K562 (cell line): Measurements from ENCODE around the gene IQCE. TPM values are rescaled to one million over a fixed set of nuclear protein-coding genes. Genes with fewer than 3 reads are reported as not detected.
A peak's percentile ranks its signal among the peaks of the same experiment; 100 is the strongest.

ENCODE experiments used
- ATAC-seq: fragments of 200-7000 bp; cut with Tn5 transposase; 3 replicates; pipeline ENCODE4 v1.9.1; 2020; ENCODE audit warnings: moderate library complexity
- BruUV-seq: library from RNA; stranded (reverse); fragments of 400-500 nt; replicated peaks from 2 replicates; lab custom pipeline; 2021; lab: Mats Ljungman, UMichigan
- CTCF ChIA-PET: fragments of 300-600 bp; formaldehyde crosslinking; extraction: SDS; loops from one replicate; lab custom pipeline; 2021; ENCODE audit warnings: low intra/inter-chr PET ratio; lab: Yijun Ruan, JAX
- POLR2A ChIA-PET: fragments of 300-600, 350-650 bp; sonication (Branson Sonifier 250); formaldehyde crosslinking; extraction: SDS; loops from one replicate; lab custom pipeline; 2021; ENCODE audit warnings: antibody characterized with exemption, inconsistent platforms; lab: Yijun Ruan, JAX
- DNase-seq, 4 experiments: peaks; one replicate each; pipeline versions ENCODE4 v3.0.0 to v3.0.0-alpha.2; 2011 to 2018; ENCODE audit warnings: low spot score in 3 of 4, mixed read lengths in 3 of 4; ENCODE audit errors: extremely low read depth in 1 of 4
- FAIRE-seq: peaks from 2 replicates; lab custom pipeline; 2011; peaks lifted over from hg19 to GRCh38; lab: Jason Lieb, UNC
- H2AFZ ChIP-seq: 2 replicates; pipeline ENCODE4 v1.6.0; 2011; ENCODE audit warnings: low read depth, low read length, control low read depth, inconsistent platforms
- H3K27ac ChIP-seq: fragments of 200-600 bp; 3 replicates; pipeline ENCODE4 v1.8.0; 2011; ENCODE audit warnings: low read depth, mild to moderate bottlenecking, control low read depth, inconsistent platforms, low read length, moderate library complexity, mixed read lengths; ENCODE audit errors: extremely low read depth
- H3K27me3 ChIP-seq, 2 experiments: fragments of 300-600 bp in 1 of 2; 2 replicates in 1 of 2; 3 replicates in 1 of 2; pipeline versions ENCODE4 v1.6.0 to v1.8.0; 2011; ENCODE audit warnings: inconsistent platforms in 2 of 2, low read length in 2 of 2, mild to moderate bottlenecking in 1 of 2, mixed read lengths in 1 of 2, moderate library complexity in 1 of 2; ENCODE audit not compliant: control insufficient read depth in 2 of 2, insufficient read depth in 2 of 2
- H3K36me3 ChIP-seq: fragments of 300-600 bp; 3 replicates; pipeline ENCODE4 v1.8.0; 2011; ENCODE audit warnings: mild to moderate bottlenecking, low read length, inconsistent platforms; ENCODE audit not compliant: control insufficient read depth, insufficient read depth
- H3K4me1 ChIP-seq, 2 experiments: fragments of 200-600 bp in 1 of 2; replicated peaks in 1 of 2; 2 replicates in 1 of 2; 3 replicates in 1 of 2; pipeline versions ENCODE4 v1.5.1 to v1.8.0; 2011; ENCODE audit warnings: inconsistent platforms in 2 of 2, low read length in 2 of 2, mild to moderate bottlenecking in 1 of 2, mixed read lengths in 1 of 2, moderate library complexity in 1 of 2; ENCODE audit not compliant: control insufficient read depth in 2 of 2, insufficient read depth in 2 of 2
- H3K4me2 ChIP-seq: 2 replicates; pipeline ENCODE4 v1.6.1; 2011; ENCODE audit warnings: low read length, control low read depth, inconsistent platforms, mixed read lengths; ENCODE audit not compliant: insufficient read depth
- H3K4me3 ChIP-seq: fragments of 200-600 bp; sonication (generic), shearing (Covaris generic); 2 replicates; pipeline ENCODE4 v1.5.1; 2016; ENCODE audit warnings: control low read depth, inconsistent platforms
- H3K79me2 ChIP-seq: fragments of 200-600 bp; 3 replicates; pipeline ENCODE4 v1.8.0; 2011; ENCODE audit warnings: low read length, inconsistent platforms; ENCODE audit not compliant: control insufficient read depth, insufficient read depth
- H3K9ac ChIP-seq, 2 experiments: 2 replicates each; pipeline versions ENCODE4 v1.6.0 to v1.6.1; 2011; ENCODE audit warnings: low read depth in 2 of 2, low read length in 2 of 2, control low read depth in 1 of 2, inconsistent platforms in 1 of 2, mild to moderate bottlenecking in 1 of 2, mixed read lengths in 1 of 2; ENCODE audit not compliant: insufficient read depth in 1 of 2
- H3K9me1 ChIP-seq: one replicate; pipeline ENCODE4 v1.6.0; 2011; ENCODE audit warnings: inconsistent platforms, mild to moderate bottlenecking, low read length, moderate library complexity; ENCODE audit not compliant: control insufficient read depth, insufficient read depth
- H3K9me3 ChIP-seq: replicated peaks from 2 replicates; pipeline ENCODE4 v1.5.1; 2011; ENCODE audit warnings: low read depth, low read length, inconsistent platforms; ENCODE audit not compliant: control insufficient read depth, insufficient read depth
- H4K20me1 ChIP-seq: replicated peaks from 2 replicates; pipeline ENCODE4 v1.6.1; 2011; ENCODE audit warnings: low read length, inconsistent platforms, mixed read lengths; ENCODE audit not compliant: control insufficient read depth, insufficient read depth
- CBX1 ChIP-seq: sonication (generic); IDR thresholded peaks from 2 replicates; pipeline ENCODE4 v1.6.1; 2016; ENCODE audit warnings: antibody characterized with exemption, low read depth, mild to moderate bottlenecking
- HNRNPL ChIP-seq: fragments of 200-400 bp; formaldehyde crosslinking; IDR thresholded peaks from 2 replicates; pipeline ENCODE4 v1.6.1; 2017; ENCODE audit warnings: low read depth, mild to moderate bottlenecking, low read length
- NFYB ChIP-seq: IDR thresholded peaks from 2 replicates; pipeline ENCODE4 v1.6.1; 2011; ENCODE audit warnings: mild to moderate bottlenecking, moderate library complexity; ENCODE audit not compliant: insufficient read length; ENCODE audit errors: extremely low read depth
- ZC3H4 ChIP-seq: sonication (generic); formaldehyde crosslinking; IDR thresholded peaks from 2 replicates; pipeline ENCODE4 v1.9.0; 2021; ENCODE audit warnings: missing genetic modification reagents, borderline replicate concordance
- WGBS: fragments of 100-300 bp; shearing (Covaris generic); methylation state at CpG from one replicate; pipeline ENCODE4 v1.1.6; 2016; ENCODE audit warnings: low coverage, mixed read lengths; ENCODE audit not compliant: insufficient coverage; ENCODE audit errors: missing lambda C conversion rate; 5-methylcytosine and 5-hydroxymethylcytosine counted together
- in situ Hi-C: fragments of 300-500 bp; cut with MboI; formaldehyde crosslinking; loops from 4 replicates; pipeline ENCODE4 v1.15.0; 2018; ENCODE audit warnings: inconsistent platforms, mixed read lengths
- intact Hi-C: fragments of 100-400 bp; cut with micrococcal nuclease; formaldehyde crosslinking; loops from 2 replicates; pipeline ENCODE4 v1.14.2; 2022
- polyA plus RNA-seq, 8 experiments: library from polyadenylated mRNA; depleted of rRNA in 4 of 8; stranded (reverse) in 5 of 8; unstranded in 3 of 8; fragments of >200 nt; fragmentation: Nextera tagmentation in 2 of 8; fragmentation: Illumina TruSeq in 1 of 8; extraction: Ambion mirVana in 2 of 8; extraction: Trizol in 1 of 8; gene quantifications; 2 replicates each; pipeline versions ENCODE4 v1.2.1 to v1.2.3, GENCODE V29; 2011 to 2014; ENCODE audit warnings: inconsistent platforms in 1 of 8, missing spikeins in 1 of 8
- total RNA-seq, 7 experiments: library from RNA; depleted of rRNA in 6 of 7; stranded (reverse); fragments of >200 nt in 6 of 7; fragmentation: Illumina TruSeq in 2 of 7; extraction: Trizol in 2 of 7; gene quantifications; 2 replicates each; pipeline versions ENCODE4 v1.2.1 to v1.2.3, GENCODE V29; 2011 to 2021; ENCODE audit warnings: low replicate concordance in 1 of 7
- TF ChIP-seq, protein P1 (sequence below): sonication (generic); formaldehyde crosslinking; IDR thresholded peaks from 2 replicates; pipeline ENCODE4 v1.8.1; 2023; ENCODE audit warnings: missing genetic modification reagents, mild to moderate bottlenecking, borderline replicate concordance
- TF ChIP-seq, protein P2 (sequence below): sonication (generic); formaldehyde crosslinking; IDR thresholded peaks from 2 replicates; pipeline ENCODE4 v1.8.1; 2023; ENCODE audit warnings: mild to moderate bottlenecking, missing genetic modification reagents

Gene IQCE
- total and polyA plus RNA-seq, 9 of the 15 experiments (the other 6 are each of a cell fraction or from before 2014, with no cell fraction given) = 0.18 to 8.5 (median 4.2) TPM

DNA sequence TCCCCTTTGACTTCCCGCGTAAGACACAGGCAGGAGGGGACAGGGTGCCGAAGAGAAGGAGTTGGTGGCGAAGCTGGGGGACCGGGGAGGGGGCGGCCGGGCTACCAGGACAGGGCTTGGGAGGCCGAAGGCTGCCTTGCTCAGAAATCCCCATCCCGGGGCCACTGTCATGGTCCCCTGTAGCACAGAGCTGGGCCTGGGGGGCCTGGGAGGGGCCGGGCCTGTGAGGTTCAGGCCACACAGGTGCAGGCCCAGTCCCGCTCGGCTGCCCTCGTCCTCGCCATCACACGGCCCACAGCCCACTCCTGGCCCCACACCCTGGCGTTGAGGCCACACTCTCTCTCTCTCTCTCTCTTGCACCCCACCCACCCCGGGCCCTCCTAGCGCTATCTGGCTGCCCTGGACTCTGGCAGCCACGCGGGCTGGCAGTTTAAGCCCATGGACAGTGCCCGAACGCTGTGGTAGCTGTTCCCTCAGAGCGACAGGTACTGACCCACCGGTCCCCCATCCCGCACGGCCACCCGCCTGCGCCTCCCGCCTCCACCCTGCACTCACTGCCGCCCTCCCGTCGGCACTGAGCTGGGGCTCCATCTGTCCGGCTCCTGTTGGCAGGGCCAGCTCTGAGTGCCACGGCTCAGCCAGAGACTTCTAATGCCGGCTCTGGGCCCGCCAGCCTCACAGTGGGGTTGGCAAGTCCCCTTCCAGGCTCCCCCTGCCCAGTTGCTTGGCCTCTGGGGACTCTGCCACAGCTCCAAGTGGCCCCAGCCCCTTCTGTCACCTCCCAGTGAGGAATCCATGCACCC lies 101.0 kb downstream of the IQCE start:
- H2AFZ ChIP-seq = no peak overlapping the region
- 65% methylated on average over 23 of the region's 36 CpGs for WGBS
- ATAC-seq (no peak), DNase-seq (no peak), FAIRE-seq (no peak)
- H3K79me2 ChIP-seq = no peaks in the 10 kb centered on the region
- H3K4me3 ChIP-seq = no peak overlapping the region
- H4K20me1 ChIP-seq = peaks cover 5% of the 10 kb centered on the region; the same call in 1 of the 2 replicates
- peaks cover 4 to 71% of the 10 kb centered on the region in 2 experiments for H3K4me1 ChIP-seq
- intact Hi-C loops = loop anchor here (10.0 kb wide), 2 partner anchors 95 to 185 kb away; partner anchors contain the start of gene GRIFIN
- H3K36me3 ChIP-seq = no peaks in the 10 kb centered on the region
- H3K27ac ChIP-seq = no peak overlapping the region
- ChIA-PET POLR2A (interaction anchor here (0.6 kb wide), 1 partner anchor 340 kb away, joined by 3 read pairs; no protein-coding TSS in a partner anchor), CTCF (no interaction called here)
- H3K9me3 ChIP-seq = no peaks in the 10 kb centered on the region
- peaks cover 3% of the 10 kb centered on the region for H3K9me1 ChIP-seq
- BruUV-seq = no TSS peak
- peak overlapping the region in 1 of 2 experiments; percentile 81; a peak in 2 of 4 replicates for H3K9ac ChIP-seq
- in situ Hi-C loops = no loop called here
- H3K27me3 ChIP-seq = peaks cover 2 to 17% of the 10 kb centered on the region in 2 experiments; a peak in 2 of 5 replicates
- TF ChIP-seq, protein P1, sequence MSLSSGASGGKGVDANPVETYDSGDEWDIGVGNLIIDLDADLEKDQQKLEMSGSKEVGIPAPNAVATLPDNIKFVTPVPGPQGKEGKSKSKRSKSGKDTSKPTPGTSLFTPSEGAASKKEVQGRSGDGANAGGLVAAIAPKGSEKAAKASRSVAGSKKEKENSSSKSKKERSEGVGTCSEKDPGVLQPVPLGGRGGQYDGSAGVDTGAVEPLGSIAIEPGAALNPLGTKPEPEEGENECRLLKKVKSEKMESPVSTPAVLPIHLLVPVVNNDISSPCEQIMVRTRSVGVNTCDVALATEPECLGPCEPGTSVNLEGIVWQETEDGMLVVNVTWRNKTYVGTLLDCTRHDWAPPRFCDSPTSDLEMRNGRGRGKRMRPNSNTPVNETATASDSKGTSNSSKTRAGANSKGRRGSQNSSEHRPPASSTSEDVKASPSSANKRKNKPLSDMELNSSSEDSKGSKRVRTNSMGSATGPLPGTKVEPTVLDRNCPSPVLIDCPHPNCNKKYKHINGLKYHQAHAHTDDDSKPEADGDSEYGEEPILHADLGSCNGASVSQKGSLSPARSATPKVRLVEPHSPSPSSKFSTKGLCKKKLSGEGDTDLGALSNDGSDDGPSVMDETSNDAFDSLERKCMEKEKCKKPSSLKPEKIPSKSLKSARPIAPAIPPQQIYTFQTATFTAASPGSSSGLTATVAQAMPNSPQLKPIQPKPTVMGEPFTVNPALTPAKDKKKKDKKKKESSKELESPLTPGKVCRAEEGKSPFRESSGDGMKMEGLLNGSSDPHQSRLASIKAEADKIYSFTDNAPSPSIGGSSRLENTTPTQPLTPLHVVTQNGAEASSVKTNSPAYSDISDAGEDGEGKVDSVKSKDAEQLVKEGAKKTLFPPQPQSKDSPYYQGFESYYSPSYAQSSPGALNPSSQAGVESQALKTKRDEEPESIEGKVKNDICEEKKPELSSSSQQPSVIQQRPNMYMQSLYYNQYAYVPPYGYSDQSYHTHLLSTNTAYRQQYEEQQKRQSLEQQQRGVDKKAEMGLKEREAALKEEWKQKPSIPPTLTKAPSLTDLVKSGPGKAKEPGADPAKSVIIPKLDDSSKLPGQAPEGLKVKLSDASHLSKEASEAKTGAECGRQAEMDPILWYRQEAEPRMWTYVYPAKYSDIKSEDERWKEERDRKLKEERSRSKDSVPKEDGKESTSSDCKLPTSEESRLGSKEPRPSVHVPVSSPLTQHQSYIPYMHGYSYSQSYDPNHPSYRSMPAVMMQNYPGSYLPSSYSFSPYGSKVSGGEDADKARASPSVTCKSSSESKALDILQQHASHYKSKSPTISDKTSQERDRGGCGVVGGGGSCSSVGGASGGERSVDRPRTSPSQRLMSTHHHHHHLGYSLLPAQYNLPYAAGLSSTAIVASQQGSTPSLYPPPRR = no peak
- TF ChIP-seq NFYB = no peak
- TF ChIP-seq, protein P2, sequence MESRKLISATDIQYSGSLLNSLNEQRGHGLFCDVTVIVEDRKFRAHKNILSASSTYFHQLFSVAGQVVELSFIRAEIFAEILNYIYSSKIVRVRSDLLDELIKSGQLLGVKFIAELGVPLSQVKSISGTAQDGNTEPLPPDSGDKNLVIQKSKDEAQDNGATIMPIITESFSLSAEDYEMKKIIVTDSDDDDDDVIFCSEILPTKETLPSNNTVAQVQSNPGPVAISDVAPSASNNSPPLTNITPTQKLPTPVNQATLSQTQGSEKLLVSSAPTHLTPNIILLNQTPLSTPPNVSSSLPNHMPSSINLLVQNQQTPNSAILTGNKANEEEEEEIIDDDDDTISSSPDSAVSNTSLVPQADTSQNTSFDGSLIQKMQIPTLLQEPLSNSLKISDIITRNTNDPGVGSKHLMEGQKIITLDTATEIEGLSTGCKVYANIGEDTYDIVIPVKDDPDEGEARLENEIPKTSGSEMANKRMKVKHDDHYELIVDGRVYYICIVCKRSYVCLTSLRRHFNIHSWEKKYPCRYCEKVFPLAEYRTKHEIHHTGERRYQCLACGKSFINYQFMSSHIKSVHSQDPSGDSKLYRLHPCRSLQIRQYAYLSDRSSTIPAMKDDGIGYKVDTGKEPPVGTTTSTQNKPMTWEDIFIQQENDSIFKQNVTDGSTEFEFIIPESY = 0 out of 2 replicates have a peak, but pooled peaks have one; percentile 27
- TF ChIP-seq HNRNPL = peak; percentile 11; the same call in 1 of the 2 replicates
- no peak for TF ChIP-seq ZC3H4 (CRISPR knock-in tag)
- TF ChIP-seq CBX1 = no peak
- TF ChIP-seq, all 486 proteins: peak for 2
- no peak overlapping the region for H3K4me2 ChIP-seq
